ENCODE data around the gene OR14A2.

DNA sequence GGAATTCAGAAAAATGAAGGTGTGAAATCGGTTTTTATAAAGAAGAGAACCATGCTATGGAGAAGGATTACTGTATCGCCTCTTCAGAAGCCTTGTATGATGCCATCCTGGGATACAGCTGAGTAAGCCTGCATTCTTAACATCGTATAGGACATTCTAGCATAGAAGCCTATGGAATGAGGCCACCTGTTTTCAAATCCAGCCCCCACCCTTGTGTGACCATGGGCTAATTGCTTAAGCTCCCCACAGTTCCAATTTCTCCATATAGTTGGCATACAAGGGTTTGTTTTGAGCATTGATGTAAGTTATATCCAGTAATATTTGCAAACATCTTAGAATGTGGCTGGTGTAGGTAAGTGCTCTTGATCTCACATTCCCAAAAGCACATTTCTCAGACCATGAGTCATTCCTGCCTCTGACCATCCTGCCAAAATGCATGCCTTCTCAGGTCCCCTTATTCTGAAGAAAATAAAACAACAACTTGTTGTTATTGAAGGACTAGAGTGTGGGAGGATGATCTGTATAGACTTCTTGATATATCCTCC lies 1.5 kb downstream of the OR14A2 start:
- TF ChIP-seq, protein P1, sequence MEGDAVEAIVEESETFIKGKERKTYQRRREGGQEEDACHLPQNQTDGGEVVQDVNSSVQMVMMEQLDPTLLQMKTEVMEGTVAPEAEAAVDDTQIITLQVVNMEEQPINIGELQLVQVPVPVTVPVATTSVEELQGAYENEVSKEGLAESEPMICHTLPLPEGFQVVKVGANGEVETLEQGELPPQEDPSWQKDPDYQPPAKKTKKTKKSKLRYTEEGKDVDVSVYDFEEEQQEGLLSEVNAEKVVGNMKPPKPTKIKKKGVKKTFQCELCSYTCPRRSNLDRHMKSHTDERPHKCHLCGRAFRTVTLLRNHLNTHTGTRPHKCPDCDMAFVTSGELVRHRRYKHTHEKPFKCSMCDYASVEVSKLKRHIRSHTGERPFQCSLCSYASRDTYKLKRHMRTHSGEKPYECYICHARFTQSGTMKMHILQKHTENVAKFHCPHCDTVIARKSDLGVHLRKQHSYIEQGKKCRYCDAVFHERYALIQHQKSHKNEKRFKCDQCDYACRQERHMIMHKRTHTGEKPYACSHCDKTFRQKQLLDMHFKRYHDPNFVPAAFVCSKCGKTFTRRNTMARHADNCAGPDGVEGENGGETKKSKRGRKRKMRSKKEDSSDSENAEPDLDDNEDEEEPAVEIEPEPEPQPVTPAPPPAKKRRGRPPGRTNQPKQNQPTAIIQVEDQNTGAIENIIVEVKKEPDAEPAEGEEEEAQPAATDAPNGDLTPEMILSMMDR (IDR thresholded peaks at IDR 0.05; ENCODE audit: insufficient read depth, low read depth, low read length): no peak
- no peak for TF ChIP-seq EZH2 (IDR thresholded peaks at IDR 0.05; ENCODE audit: insufficient read depth, low read length)

Data from astrocyte (in vitro differentiated cells and primary cell).